ENCODE data around the gene HMGB3. TPM values are rescaled to one million over a fixed set of nuclear protein-coding genes. Genes with fewer than 3 reads are reported as not detected.

HMGB3 gene
- total RNA-seq, 4 donors from 2014 or later = 2.7 to 8.4 (median 4.9) TPM

- Histone ChIP-seq H3K4me1 (no peaks in the 10 kb centered on the region), H3K36me3 (no peaks in the 10 kb centered on the region), H3K27ac (no peak overlapping the region), H3K27me3 (no peaks in the 10 kb centered on the region), H3K9me3 (no peaks in the 10 kb centered on the region), H3K4me3 (no peak overlapping the region)
- TF ChIP-seq EP300 (IDR thresholded peaks at IDR 0.05) = no peak
- 72 to 73% methylated on average over 4 of the region's 4 CpGs for WGBS, 2 donors
- no peak for DNase-seq (ENCODE audit: low spot score in 2 of 2)
Measured at GRCh38 chrX:151015684-151016083, 32.5 kb downstream of the HMGB3 start.

GRCh38 chrX:151019856-151020255, 36.7 kb downstream of the HMGB3 start:
- no peak for DNase-seq (ENCODE audit: low spot score in 2 of 2)
- Histone ChIP-seq H3K27me3 (no peaks in the 10 kb centered on the region), H3K27ac (no peak overlapping the region), H3K4me1 (no peaks in the 10 kb centered on the region), H3K36me3 (no peaks in the 10 kb centered on the region), H3K9me3 (no peaks in the 10 kb centered on the region), H3K4me3 (no peak overlapping the region)
- TF ChIP-seq POLR2A (IDR thresholded peaks at IDR 0.05) (no peak), EP300 (IDR thresholded peaks at IDR 0.05) (no peak), CTCF (IDR thresholded peaks at IDR 0.05) (no peak)
- 51 to 64% methylated on average over 2 of the region's 2 CpGs for WGBS, 2 donors

- Histone ChIP-seq H3K27me3 (no peaks in the 10 kb centered on the region), H3K27ac (no peak overlapping the region), H3K36me3 (no peaks in the 10 kb centered on the region), H3K9me3 (no peaks in the 10 kb centered on the region), H3K4me3 (no peak overlapping the region), H3K4me1 (no peaks in the 10 kb centered on the region)
- no peak for DNase-seq (ENCODE audit: low spot score in 2 of 2)
- TF ChIP-seq EP300 (IDR thresholded peaks at IDR 0.05) (no peak), CTCF (IDR thresholded peaks at IDR 0.05) (no peak), POLR2A (IDR thresholded peaks at IDR 0.05) (no peak)
Measured at GRCh38 chrX:151030845-151031244, 47.7 kb downstream of the HMGB3 start.

GRCh38 chrX:151031391-151031975, 48.3 kb downstream of the HMGB3 start:
- Histone ChIP-seq H3K9me3 (no peaks in the 10 kb centered on the region), H3K4me3 (no peak overlapping the region), H3K4me1 (no peaks in the 10 kb centered on the region), H3K27me3 (no peaks in the 10 kb centered on the region), H3K27ac (no peak overlapping the region), H3K36me3 (no peaks in the 10 kb centered on the region)
- no peak for DNase-seq (ENCODE audit: low spot score in 2 of 2)
- TF ChIP-seq POLR2A (IDR thresholded peaks at IDR 0.05) = no peak
- TF ChIP-seq CTCF (IDR thresholded peaks at IDR 0.05) = no peak
- TF ChIP-seq EP300 (IDR thresholded peaks at IDR 0.05) = no peak
- WGBS, 2 donors = 65 to 83% methylated on average over 7 of the region's 7 CpGs

- 40 to 52% methylated on average over 2 of the region's 2 CpGs for WGBS, 2 donors
- no peaks in the 10 kb centered on the region for H3K4me1 ChIP-seq
- no peaks in the 10 kb centered on the region for H3K36me3 ChIP-seq
- TF ChIP-seq CTCF (IDR thresholded peaks at IDR 0.05) (no peak), EP300 (IDR thresholded peaks at IDR 0.05) (no peak), POLR2A (IDR thresholded peaks at IDR 0.05) (no peak)
- H3K27ac ChIP-seq = no peak overlapping the region
- no peaks in the 10 kb centered on the region for H3K27me3 ChIP-seq
- DNase-seq (ENCODE audit: low spot score in 2 of 2) = no peak
- no peak overlapping the region for H3K4me3 ChIP-seq
- H3K9me3 ChIP-seq = peaks cover 0 to 4% (median 0%) of the 10 kb centered on the region in 4 donors
Measured at GRCh38 chrX:151039351-151039750, 56.2 kb downstream of the HMGB3 start.

Small RNA genes lying within 50 kb of the gene (small RNA-seq; reads per million reads assigned to genes)
- gene RNA5SP525 (not detected), gene RNU6-383P (not detected), gene RPL12P50 (not detected)

Other genes with a start within 250 kb of the HMGB3 start
- 100 to 1,000 TPM in 3 of 4 donors, 10 to 100 TPM in 1; 97.2 to 122 (median 112) TPM for gene CD99L2, start 84.7 kb upstream of the HMGB3 start, total RNA-seq
- not detected for gene GPR50, start 193.2 kb downstream of the HMGB3 start, total RNA-seq

All from tibial nerve (tissue), 4 donors.